ENCODE data around the gene UBE2Q2. TPM values are rescaled to one million over a fixed set of nuclear protein-coding genes. Genes with fewer than 3 reads are reported as not detected.

The UBE2Q2 gene
- polyA plus RNA-seq, 3 donors = 13.6 to 22.1 (median 20.9) TPM

- Mint-ChIP-seq H3K4me3 (no peak overlapping the region), H3K36me3 (peaks cover 54 to 59% of the 10 kb centered on the region in 2 donors), H3K9me3 (no peaks in the 10 kb centered on the region), H3K4me1 (peaks cover 12% of the 10 kb centered on the region), H3K27ac (peak overlapping the region in 1 of 7 donors; percentile 3), H3K27me3 (ENCODE audit: low read depth in 3 of 3) (no peaks in the 10 kb centered on the region)
- Histone ChIP-seq H3K4me2 (replicated peaks; ENCODE audit: extremely low read depth, low read length, poor library complexity, severe bottlenecking) (no peak overlapping the region), H3K4me1 (ENCODE audit: control insufficient read depth in 1 of 2, insufficient read depth in 2 of 2, low read length in 2 of 2) (peaks cover 0 to 9% of the 10 kb centered on the region in 2 donors), H3K4me3 (replicated peaks in 1 of 3; ENCODE audit: low read depth in 2 of 3, low read length in 3 of 3) (no peak overlapping the region), H2AFZ (ENCODE audit: insufficient read depth, low read depth, low read length, poor library complexity, severe bottlenecking) (no peak overlapping the region), H3K9me3 (replicated peaks in 1 of 2; ENCODE audit: control insufficient read depth in 1 of 2, insufficient read depth in 1 of 2, low read length in 2 of 2) (no peaks in the 10 kb centered on the region), H3K27me3 (ENCODE audit: control insufficient read depth in 2 of 2, insufficient read depth in 2 of 2, low read length in 2 of 2) (no peaks in the 10 kb centered on the region), H3K27ac (ENCODE audit: low read depth in 1 of 2, low read length in 2 of 2) (no peak overlapping the region), H3K36me3 (replicated peaks in 1 of 2; ENCODE audit: control insufficient read depth in 1 of 2, insufficient read depth in 2 of 2, low read length in 2 of 2) (peaks cover 31 to 83% of the 10 kb centered on the region in 2 donors), H3K79me2 (ENCODE audit: insufficient read depth, low read length) (no peaks in the 10 kb centered on the region), H3K9ac (ENCODE audit: insufficient read depth, low read length, poor library complexity, severe bottlenecking) (no peak overlapping the region), H4K20me1 (ENCODE audit: insufficient read depth, low read length) (no peaks in the 10 kb centered on the region)
- TF ChIP-seq CTCF (IDR thresholded peaks at IDR 0.05) = no peak
- WGBS (ENCODE audit: insufficient coverage) = 98% methylated on average over 4 of the region's 4 CpGs
- no peak for DNase-seq
- intact Hi-C loops (cut with micrococcal nuclease) = no loop called here
These were observed 80.5 kb downstream of the UBE2Q2 start for GRCh38 chr15:75923756-75924155.

GRCh38 chr15:75924576-75924975 lies 81.3 kb downstream of the UBE2Q2 start:
- Histone ChIP-seq H4K20me1 (ENCODE audit: insufficient read depth, low read length) (no peaks in the 10 kb centered on the region), H3K36me3 (replicated peaks in 1 of 2; ENCODE audit: control insufficient read depth in 1 of 2, insufficient read depth in 2 of 2, low read length in 2 of 2) (peaks cover 26 to 75% of the 10 kb centered on the region in 2 donors), H3K27ac (ENCODE audit: low read depth in 1 of 2, low read length in 2 of 2) (peak overlapping the region in 1 of 2 donors; percentile 27), H3K4me2 (replicated peaks; ENCODE audit: extremely low read depth, low read length, poor library complexity, severe bottlenecking) (no peak overlapping the region), H3K27me3 (ENCODE audit: control insufficient read depth in 2 of 2, insufficient read depth in 2 of 2, low read length in 2 of 2) (no peaks in the 10 kb centered on the region), H3K9ac (ENCODE audit: insufficient read depth, low read length, poor library complexity, severe bottlenecking) (no peak overlapping the region), H3K9me3 (replicated peaks in 1 of 2; ENCODE audit: control insufficient read depth in 1 of 2, insufficient read depth in 1 of 2, low read length in 2 of 2) (no peaks in the 10 kb centered on the region), H3K4me3 (replicated peaks in 1 of 3; ENCODE audit: low read depth in 2 of 3, low read length in 3 of 3) (no peak overlapping the region), H3K4me1 (ENCODE audit: control insufficient read depth in 1 of 2, insufficient read depth in 2 of 2, low read length in 2 of 2) (peaks cover 0 to 9% of the 10 kb centered on the region in 2 donors), H2AFZ (ENCODE audit: insufficient read depth, low read depth, low read length, poor library complexity, severe bottlenecking) (no peak overlapping the region), H3K79me2 (ENCODE audit: insufficient read depth, low read length) (no peaks in the 10 kb centered on the region)
- WGBS (ENCODE audit: insufficient coverage) = no CpG with 5 or more reads among the region's 1 CpG
- intact Hi-C loops (cut with micrococcal nuclease) = no loop called here
- H3K9me3 Mint-ChIP-seq = no peaks in the 10 kb centered on the region
- H3K27me3 Mint-ChIP-seq (ENCODE audit: low read depth in 3 of 3) = no peaks in the 10 kb centered on the region
- H3K27ac Mint-ChIP-seq = peak overlapping the region in 3 of 7 donors; percentile 11 to 37 (median 11)
- no peak for TF ChIP-seq CTCF (IDR thresholded peaks at IDR 0.05)
- H3K4me1 Mint-ChIP-seq = peaks cover 15% of the 10 kb centered on the region
- H3K4me3 Mint-ChIP-seq = no peak overlapping the region
- no peak for DNase-seq
- peaks cover 47 to 51% of the 10 kb centered on the region in 2 donors for H3K36me3 Mint-ChIP-seq

Measured in CD14-positive monocyte (primary cell).